Stimulated activated CD4-positive, alpha-beta T cell treated with anti-CD3 and anti-CD28 coated beads, TNF-alpha, amount 100 ng/mL, for 48 hours (primary cell): Measurements from ENCODE around the gene ZNF473.
"Not testable (repeated sequence)": the region's sequence is repeated elsewhere in the genome, so short reads cannot be mapped to it uniquely, and the experiment has no call there.

ENCODE experiments used
- DNase-seq, 3 donors: peaks; one replicate each; pipeline ENCODE4 v3.0.0-alpha.2; 2020; ENCODE audit warnings: low read depth in 3 of 3

Gene ZNF473

GRCh38 chr19:50047671-50048070 is 21.9 kb downstream of the ZNF473 start:
- no peak for DNase-seq

DNA sequence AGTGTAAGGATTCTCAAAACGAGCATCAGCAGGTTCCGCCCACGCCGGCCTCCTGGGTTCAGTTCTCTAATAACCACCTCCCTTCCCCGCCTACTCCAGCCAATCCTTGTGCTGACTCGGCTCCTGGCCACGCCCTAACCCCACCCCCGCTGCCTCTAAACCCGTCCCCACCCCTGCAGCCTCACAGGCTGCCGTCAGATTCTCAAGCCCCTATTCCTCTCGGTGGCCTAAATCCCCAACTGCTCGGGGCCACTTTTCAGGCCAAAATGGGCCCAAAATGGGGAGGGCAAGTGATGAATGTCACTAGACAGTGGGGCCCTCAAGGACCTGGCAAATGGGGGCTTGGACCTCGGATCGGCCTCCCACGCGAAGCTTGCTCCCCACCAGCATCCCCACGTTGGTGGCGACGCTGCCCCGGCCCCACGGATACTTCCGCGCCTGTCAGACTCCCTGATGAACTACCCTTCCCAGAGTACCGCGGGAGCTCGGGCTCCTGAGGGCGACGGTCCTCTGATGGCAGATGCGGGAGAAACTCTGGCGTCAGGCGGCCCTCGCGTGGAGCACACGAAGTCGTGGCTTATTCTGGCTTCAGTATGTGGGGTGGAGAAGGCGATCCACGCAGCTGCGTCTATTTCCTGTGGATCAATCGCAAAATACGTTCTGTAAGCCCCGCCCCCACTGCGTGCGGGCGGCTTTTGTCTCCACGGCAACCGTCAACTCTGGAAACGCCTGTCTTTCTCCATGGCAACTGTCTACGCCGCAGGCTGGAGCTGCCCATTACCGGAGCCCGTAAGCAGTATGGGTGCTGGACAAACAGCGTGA is 24.8 kb downstream of the ZNF473 start:
- DNase-seq: peak; percentile 50 to 75 (median 64)

DNA sequence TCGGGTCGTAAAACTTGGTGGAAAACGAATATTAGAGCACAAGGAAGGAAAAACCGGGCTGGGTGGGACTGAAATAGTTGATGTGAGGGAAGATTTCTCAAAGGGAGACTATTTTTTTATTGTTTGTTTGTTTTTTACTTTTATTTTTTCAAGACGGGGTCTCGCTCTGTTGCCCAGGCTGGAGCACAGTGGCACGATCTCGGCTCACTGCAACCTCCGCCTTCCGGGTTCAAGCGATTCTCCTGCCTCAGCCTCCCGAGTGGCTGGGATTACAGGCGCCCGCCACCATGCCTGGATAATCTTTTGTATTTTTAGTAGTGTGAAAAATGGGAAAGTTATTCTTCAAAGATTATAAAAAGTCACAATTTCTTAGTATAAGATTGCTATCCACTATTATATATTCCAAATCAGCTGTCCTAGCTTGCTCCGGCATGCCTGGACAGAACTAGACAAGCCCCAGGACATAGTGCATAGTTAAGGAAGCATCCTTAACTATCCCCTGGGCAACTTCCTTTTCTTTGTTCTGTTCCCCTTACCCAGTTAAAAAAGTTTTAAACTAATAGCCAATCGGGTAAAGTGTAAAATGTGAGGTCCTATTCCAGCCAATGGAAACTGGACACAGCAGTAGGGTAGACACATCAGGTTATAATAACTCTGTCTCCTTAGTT is 25.6 kb downstream of the ZNF473 start:
- DNase-seq: not testable (repeated sequence)

DNA sequence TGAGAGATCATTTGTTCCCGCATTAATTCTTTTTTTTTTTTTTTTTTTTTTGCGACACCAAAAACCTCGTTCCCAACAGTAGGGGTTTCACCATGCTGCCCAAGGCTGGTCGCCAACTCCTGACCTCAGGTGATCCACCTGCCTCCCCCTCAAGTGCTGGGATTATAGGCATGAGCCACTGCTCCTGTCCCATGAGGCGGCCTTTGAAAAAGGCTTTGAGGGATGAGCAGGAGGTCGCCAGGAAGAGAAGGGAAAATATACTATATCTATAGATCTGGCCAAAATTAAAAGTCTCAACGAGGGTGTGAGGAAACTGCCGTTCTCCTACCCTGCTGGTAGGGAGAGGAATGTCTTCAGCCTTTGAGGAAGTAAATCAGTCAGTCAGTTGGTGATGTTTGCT is 26.2 kb downstream of the ZNF473 start:
- no peak for DNase-seq

GRCh38 chr19:50053119-50053518 is 27.3 kb downstream of the ZNF473 start:
- no peak for DNase-seq

- DNase-seq: no peak
These were observed 32.6 kb downstream of the ZNF473 start for GRCh38 chr19:50058425-50058824.

GRCh38 chr19:50059045-50059444 is 33.2 kb downstream of the ZNF473 start:
- DNase-seq: no peak

DNA sequence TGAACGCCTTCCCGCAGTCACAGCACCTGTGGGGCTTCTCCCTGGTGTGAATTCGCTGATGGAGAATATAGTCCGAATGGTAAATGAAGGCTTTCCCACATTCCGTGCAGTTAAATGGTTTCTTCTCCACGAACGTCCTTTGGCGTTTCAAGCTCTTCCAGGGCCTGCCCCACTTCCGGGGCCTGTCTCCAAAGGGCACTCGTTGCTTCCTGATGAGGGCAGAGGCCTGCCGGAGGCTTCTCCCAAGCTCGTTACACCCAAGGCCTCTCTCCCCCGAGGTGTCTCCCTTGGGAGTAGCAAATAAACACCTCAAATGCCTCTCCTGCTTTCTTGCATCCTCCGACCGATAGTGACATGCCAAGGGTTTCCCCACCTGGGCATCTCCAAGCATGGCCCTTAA is 34.3 kb downstream of the ZNF473 start:
- no peak for DNase-seq

- no peak for DNase-seq
These were observed 35.8 kb downstream of the ZNF473 start for GRCh38 chr19:50061650-50062049.

- no peak for DNase-seq
These were observed 40.1 kb downstream of the ZNF473 start for GRCh38 chr19:50065938-50066337.

GRCh38 chr19:50067575-50067974 is 41.8 kb downstream of the ZNF473 start:
- DNase-seq: no peak

- not testable (repeated sequence) for DNase-seq
These were observed 42.6 kb downstream of the ZNF473 start for GRCh38 chr19:50068382-50068781.

GRCh38 chr19:50075076-50075475 is 49.3 kb downstream of the ZNF473 start:
- DNase-seq: not testable (repeated sequence)

GRCh38 chr19:50075644-50076372 is 50.0 kb downstream of the ZNF473 start:
- not testable (repeated sequence) for DNase-seq

DNA sequence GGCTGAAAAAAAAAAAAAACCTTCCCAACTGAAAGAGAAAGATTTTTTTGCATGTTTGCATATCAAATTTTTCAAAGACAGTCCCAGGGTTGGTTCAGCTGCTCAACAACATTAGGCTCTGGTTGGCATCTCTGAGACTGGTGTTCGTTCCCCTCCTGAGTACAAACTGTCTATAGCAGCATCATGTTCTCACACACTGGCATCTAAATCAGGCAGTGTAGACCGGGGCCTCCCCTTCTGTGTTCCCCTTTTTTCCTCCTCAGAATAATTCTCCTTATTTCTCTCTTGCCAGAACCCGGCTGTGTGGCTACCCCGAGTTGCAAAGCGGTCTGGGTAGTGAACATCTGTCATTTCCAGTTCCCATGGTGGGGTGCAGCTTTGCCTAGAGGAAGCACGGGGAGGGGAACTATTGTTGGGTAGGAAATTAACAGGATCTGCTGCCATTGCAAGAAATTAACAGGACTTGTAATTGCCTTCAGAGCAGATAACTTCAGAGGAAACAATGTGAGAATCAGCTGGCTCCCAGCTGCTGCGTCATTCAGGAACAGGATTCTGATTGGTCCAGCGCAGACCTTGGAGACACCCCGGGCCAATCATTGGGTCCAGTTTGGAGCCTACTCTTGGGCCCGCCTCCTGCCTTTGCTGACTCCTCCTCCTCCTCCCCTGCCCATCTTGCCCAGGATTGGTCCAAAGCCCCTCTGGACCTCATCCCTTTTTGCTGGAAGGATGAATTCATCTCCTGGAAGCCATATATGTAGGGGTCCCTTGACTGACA is 51.0 kb downstream of the ZNF473 start:
- not testable (repeated sequence) for DNase-seq

DNA sequence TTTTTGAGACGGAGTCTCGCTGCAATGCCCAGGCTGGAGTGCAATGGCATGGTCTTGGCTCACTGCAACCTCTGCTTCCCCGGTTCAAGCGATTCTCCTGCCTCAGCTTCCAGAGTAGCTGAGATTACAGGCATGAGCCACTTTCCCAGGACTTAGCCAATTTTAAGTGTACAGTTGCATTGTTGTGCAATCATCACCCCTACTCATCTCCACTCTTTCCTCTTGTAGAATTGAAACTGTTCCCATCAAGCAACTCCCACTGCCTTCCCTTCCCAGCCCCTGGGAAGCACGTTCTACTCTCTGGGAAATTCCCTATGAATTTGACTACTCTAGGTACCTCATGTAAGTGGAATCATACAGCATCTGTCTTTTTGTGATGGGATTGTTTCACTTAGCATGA is 53.2 kb downstream of the ZNF473 start:
- not testable (repeated sequence) for DNase-seq

- not testable (repeated sequence) for DNase-seq
These were observed 58.6 kb downstream of the ZNF473 start for GRCh38 chr19:50084440-50084839.

DNA sequence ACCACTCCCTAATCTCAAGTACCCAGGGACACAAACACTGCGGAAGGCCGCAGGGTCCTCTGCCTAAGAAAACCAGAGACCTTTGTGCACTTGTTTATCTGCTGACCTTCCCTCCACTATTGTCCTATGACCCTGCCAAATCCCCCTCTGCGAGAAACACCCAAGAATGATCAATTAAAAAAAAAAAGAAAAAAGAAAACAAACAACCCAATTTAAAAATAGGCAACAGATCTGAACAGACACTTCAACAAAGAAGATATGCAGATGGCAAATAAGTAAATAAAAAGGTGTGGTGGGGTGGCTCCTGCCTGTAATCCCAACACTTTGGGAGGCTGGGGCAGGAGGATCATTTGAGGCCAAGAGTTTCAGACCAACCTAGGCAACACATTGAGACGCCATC is 61.3 kb downstream of the ZNF473 start:
- not testable (repeated sequence) for DNase-seq

DNA sequence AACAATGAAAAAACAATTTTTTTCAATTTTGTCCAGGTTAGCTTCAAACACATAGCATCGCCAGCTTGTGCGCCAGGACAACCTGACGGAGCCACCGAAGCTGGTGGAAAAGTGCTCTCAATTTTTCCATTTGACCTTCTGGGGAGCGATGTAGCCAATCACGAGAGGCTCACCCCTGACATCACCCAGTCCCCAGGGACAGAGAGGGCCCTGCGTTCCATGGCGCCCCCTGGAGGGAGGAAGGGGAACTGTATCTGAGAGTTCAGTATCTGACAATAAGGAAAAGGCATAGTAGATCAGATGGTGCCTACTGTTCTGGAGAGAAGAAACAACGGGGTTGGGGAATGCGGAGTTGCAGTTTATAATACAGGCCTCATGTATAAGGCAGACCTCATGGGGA is 64.9 kb downstream of the ZNF473 start:
- DNase-seq: peak; percentile 15 to 39 (median 18)

- DNase-seq: not testable (repeated sequence)
These were observed 66.0 kb downstream of the ZNF473 start for GRCh38 chr19:50091786-50092185.

- DNase-seq: not testable (repeated sequence)
These were observed 66.8 kb downstream of the ZNF473 start for GRCh38 chr19:50092597-50092996.

GRCh38 chr19:50097884-50098283 is 72.1 kb downstream of the ZNF473 start:
- not testable (repeated sequence) for DNase-seq
